Neutrophil (primary cell): Measurements from ENCODE around the gene ITPR1.

ENCODE experiments used
- H3K27ac ChIP-seq: fragments of 200-600 bp; sonication (generic); 2 replicates; pipeline ENCODE4 v1.5.1; 2016; ENCODE audit warnings: mild to moderate bottlenecking, moderate library complexity
- H3K27me3 ChIP-seq: fragments of 200-600 bp; sonication (generic); 2 replicates; pipeline ENCODE4 v1.6.0; 2016; ENCODE audit warnings: mild to moderate bottlenecking
- H3K36me3 ChIP-seq: fragments of 200-600 bp; sonication (generic); 2 replicates; pipeline ENCODE4 v1.5.1; 2017
- H3K4me1 ChIP-seq, 2 experiments: fragments of 200-600 bp in 1 of 2; sonication (generic) in 1 of 2; 1 replicate in 1 of 2; 2 replicates in 1 of 2; pipeline versions ENCODE4 v1.5.1 to v1.6.1; 2013 to 2016; ENCODE audit warnings: low read depth in 1 of 2, low read length in 1 of 2, mild to moderate bottlenecking in 1 of 2, moderate library complexity in 1 of 2; ENCODE audit not compliant: control insufficient read depth in 1 of 2, insufficient read depth in 1 of 2
- H3K4me3 ChIP-seq, 2 experiments: fragments of 200-600 bp in 1 of 2; sonication (generic) in 1 of 2; 1 replicate in 1 of 2; 2 replicates in 1 of 2; pipeline ENCODE4 v1.5.1; 2013 to 2016; ENCODE audit warnings: low read depth in 1 of 2, low read length in 1 of 2, mild to moderate bottlenecking in 1 of 2, moderate library complexity in 1 of 2
- H3K9me3 ChIP-seq: fragments of 200-600 bp; sonication (generic); 2 replicates; pipeline ENCODE4 v1.5.1; 2016
- TF ChIP-seq, protein P1 (sequence below): fragments of 200-600 bp; sonication (generic); IDR thresholded peaks from 2 replicates; pipeline ENCODE4 v1.5.1; 2016; ENCODE audit warnings: antibody characterized with exemption

Gene ITPR1

DNA sequence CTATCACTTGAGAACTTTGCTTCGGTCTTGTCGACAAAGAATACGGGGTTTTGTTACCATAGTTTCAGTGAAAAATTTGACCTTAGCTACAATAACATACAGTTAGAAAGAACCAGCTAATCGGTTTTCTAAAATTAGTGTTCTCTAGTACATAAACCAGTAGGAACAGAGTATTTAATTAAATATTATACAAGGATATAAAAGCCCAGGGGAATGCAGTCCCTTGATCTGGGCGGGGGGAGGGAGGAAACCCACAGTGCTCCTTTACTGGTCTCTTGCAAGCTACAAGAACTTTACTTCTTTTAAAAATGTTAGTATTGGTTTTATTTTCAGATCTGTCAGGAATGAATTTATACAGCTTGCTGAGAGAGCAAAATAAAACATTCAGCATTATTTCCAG, 41.8 kb downstream of the ITPR1 start:
- Histone ChIP-seq H3K27ac (no peak overlapping the region), H3K4me1 (peaks cover 28% of the 10 kb centered on the region in 2 experiments), H3K27me3 (no peaks in the 10 kb centered on the region), H3K36me3 (no peaks in the 10 kb centered on the region), H3K9me3 (no peaks in the 10 kb centered on the region), H3K4me3 (no peak overlapping the region)
- TF ChIP-seq, protein P1, sequence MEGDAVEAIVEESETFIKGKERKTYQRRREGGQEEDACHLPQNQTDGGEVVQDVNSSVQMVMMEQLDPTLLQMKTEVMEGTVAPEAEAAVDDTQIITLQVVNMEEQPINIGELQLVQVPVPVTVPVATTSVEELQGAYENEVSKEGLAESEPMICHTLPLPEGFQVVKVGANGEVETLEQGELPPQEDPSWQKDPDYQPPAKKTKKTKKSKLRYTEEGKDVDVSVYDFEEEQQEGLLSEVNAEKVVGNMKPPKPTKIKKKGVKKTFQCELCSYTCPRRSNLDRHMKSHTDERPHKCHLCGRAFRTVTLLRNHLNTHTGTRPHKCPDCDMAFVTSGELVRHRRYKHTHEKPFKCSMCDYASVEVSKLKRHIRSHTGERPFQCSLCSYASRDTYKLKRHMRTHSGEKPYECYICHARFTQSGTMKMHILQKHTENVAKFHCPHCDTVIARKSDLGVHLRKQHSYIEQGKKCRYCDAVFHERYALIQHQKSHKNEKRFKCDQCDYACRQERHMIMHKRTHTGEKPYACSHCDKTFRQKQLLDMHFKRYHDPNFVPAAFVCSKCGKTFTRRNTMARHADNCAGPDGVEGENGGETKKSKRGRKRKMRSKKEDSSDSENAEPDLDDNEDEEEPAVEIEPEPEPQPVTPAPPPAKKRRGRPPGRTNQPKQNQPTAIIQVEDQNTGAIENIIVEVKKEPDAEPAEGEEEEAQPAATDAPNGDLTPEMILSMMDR = no peak

GRCh38 chr3:4536260-4536659, 43.1 kb downstream of the ITPR1 start:
- TF ChIP-seq, protein P1 = no peak
- no peak overlapping the region for H3K27ac ChIP-seq
- no peaks in the 10 kb centered on the region for H3K27me3 ChIP-seq
- peaks cover 20 to 21% of the 10 kb centered on the region in 2 experiments for H3K4me1 ChIP-seq
- no peaks in the 10 kb centered on the region for H3K9me3 ChIP-seq
- H3K36me3 ChIP-seq = no peaks in the 10 kb centered on the region
- no peak overlapping the region for H3K4me3 ChIP-seq

GRCh38 chr3:4540267-4540666, 47.1 kb downstream of the ITPR1 start:
- no peak overlapping the region for H3K27ac ChIP-seq
- no peaks in the 10 kb centered on the region for H3K27me3 ChIP-seq
- TF ChIP-seq, protein P1 = no peak
- H3K9me3 ChIP-seq = no peaks in the 10 kb centered on the region
- no peak overlapping the region for H3K4me3 ChIP-seq
- H3K4me1 ChIP-seq = no peaks in the 10 kb centered on the region
- H3K36me3 ChIP-seq = no peaks in the 10 kb centered on the region

- no peak overlapping the region for H3K4me3 ChIP-seq
- no peak overlapping the region for H3K27ac ChIP-seq
- H3K36me3 ChIP-seq = no peaks in the 10 kb centered on the region
- no peaks in the 10 kb centered on the region for H3K27me3 ChIP-seq
- no peaks in the 10 kb centered on the region for H3K4me1 ChIP-seq
- TF ChIP-seq, protein P1 = no peak
- H3K9me3 ChIP-seq = no peaks in the 10 kb centered on the region
These were observed 50.0 kb downstream of the ITPR1 start for GRCh38 chr3:4543110-4543509.

- TF ChIP-seq, protein P1 = no peak
- Histone ChIP-seq H3K4me1 (no peaks in the 10 kb centered on the region), H3K27ac (no peak overlapping the region), H3K9me3 (no peaks in the 10 kb centered on the region), H3K27me3 (no peaks in the 10 kb centered on the region), H3K4me3 (no peak overlapping the region), H3K36me3 (no peaks in the 10 kb centered on the region)
These were observed 53.4 kb downstream of the ITPR1 start for GRCh38 chr3:4546346-4547178.
